HL-60 (cell line): Measurements from ENCODE around the gene PSMD5.

Source experiments
- DNase-seq, 2 experiments: peaks; one replicate each; pipeline ENCODE4 v3.0.0-alpha.2; 2010 to 2020; ENCODE audit warnings: low read depth in 1 of 2, low spot score in 1 of 2
- H3K27ac ChIP-seq: fragments of 250-450 bp; sonication (Bioruptor Pico); replicated peaks from 2 replicates; pipeline ENCODE4 v1.5.1; 2020; ENCODE audit warnings: mild to moderate bottlenecking, moderate library complexity
- H3K27me3 ChIP-seq: fragments of 250-450 bp; sonication (Bioruptor Pico); 2 replicates; pipeline ENCODE4 v1.5.1; 2021; ENCODE audit warnings: mild to moderate bottlenecking, moderate library complexity; ENCODE audit not compliant: insufficient read depth, poor library complexity, severe bottlenecking
- H3K4me3 ChIP-seq: replicated peaks from 2 replicates; pipeline ENCODE4 v1.5.1; 2011; ENCODE audit warnings: mild to moderate bottlenecking, control low read depth, low read length; ENCODE audit not compliant: insufficient read depth
- CTCF ChIP-seq: IDR thresholded peaks from one replicate; pipeline ENCODE4 v1.5.1; 2011; ENCODE audit warnings: low read length, control low read depth, inconsistent platforms; ENCODE audit not compliant: insufficient read depth
- GABPA ChIP-seq: IDR thresholded peaks from 2 replicates; pipeline ENCODE4 v1.6.1; 2012; ENCODE audit warnings: low read depth
- POLR2AphosphoS5 ChIP-seq: IDR thresholded peaks from 2 replicates; pipeline ENCODE4 v1.6.1; 2012; ENCODE audit warnings: low read depth
- REST ChIP-seq: IDR thresholded peaks from 2 replicates; pipeline ENCODE4 v1.6.1; 2012; ENCODE audit warnings: low read depth; ENCODE audit not compliant: insufficient replicate concordance
- SPI1 ChIP-seq: IDR thresholded peaks from 2 replicates; pipeline ENCODE4 v1.6.1; 2012; ENCODE audit warnings: low read depth, mild to moderate bottlenecking, borderline replicate concordance

Gene PSMD5

GRCh38 chr9:120773256-120773655 is 69.5 kb downstream of the PSMD5 start:
- H3K4me3 ChIP-seq = no peak overlapping the region
- DNase-seq = no peak
- H3K27me3 ChIP-seq = no peaks in the 10 kb centered on the region
- H3K27ac ChIP-seq = no peak overlapping the region
- no peak for TF ChIP-seq POLR2AphosphoS5

GRCh38 chr9:120770931-120771330 is 71.8 kb downstream of the PSMD5 start:
- Histone ChIP-seq H3K4me3 (no peak overlapping the region), H3K27ac (peak overlapping the region; percentile 33), H3K27me3 (no peaks in the 10 kb centered on the region)
- DNase-seq = no peak
- TF ChIP-seq REST = no peak
- TF ChIP-seq GABPA = no peak
- TF ChIP-seq POLR2AphosphoS5 = no peak
- no peak for TF ChIP-seq CTCF
- no peak for TF ChIP-seq SPI1

GRCh38 chr9:120768886-120769285 is 73.8 kb downstream of the PSMD5 start:
- no peaks in the 10 kb centered on the region for H3K27me3 ChIP-seq
- TF ChIP-seq GABPA (no peak), REST (no peak), SPI1 (no peak), CTCF (no peak), POLR2AphosphoS5 (no peak)
- H3K4me3 ChIP-seq = no peak overlapping the region
- no peak overlapping the region for H3K27ac ChIP-seq
- DNase-seq = no peak

DNA sequence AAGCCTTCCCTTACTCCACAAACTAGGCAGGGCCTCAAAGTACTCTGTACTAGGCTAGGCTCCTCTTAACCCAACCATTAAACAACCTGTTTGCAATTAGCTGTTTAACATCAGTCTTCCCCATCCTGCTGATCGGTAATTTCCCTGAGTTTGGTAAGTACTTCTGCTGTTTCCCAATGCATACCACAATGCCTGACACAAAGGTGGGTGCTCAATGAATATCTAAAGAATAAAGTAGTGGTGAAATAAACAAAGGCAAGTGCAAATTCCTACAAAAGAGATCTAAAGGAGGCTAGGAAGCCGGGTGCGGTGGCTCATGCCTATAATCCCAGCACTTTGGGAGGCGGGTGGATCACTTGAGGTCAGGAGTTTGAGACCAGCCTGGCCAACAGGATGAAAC is 74.5 kb downstream of the PSMD5 start:
- H3K4me3 ChIP-seq = no peak overlapping the region
- no peak for TF ChIP-seq CTCF
- TF ChIP-seq REST = no peak
- no peak for TF ChIP-seq POLR2AphosphoS5
- no peak for TF ChIP-seq GABPA
- TF ChIP-seq SPI1 = no peak
- no peak for DNase-seq
- H3K27me3 ChIP-seq = no peaks in the 10 kb centered on the region
- no peak overlapping the region for H3K27ac ChIP-seq
